Measurements from ENCODE around the gene SPATC1L.

- TF ChIP-seq CTCF (conservative IDR thresholded peaks at IDR 0.05; ENCODE audit: low read length) (no peak), EZH2phosphoT487 (IDR thresholded peaks at IDR 0.05; ENCODE audit: borderline replicate concordance, low read depth, low read length) (no peak)
Observed at GRCh38 chr21:46156678-46157077, 27.6 kb downstream of the SPATC1L start.

Data from OCI-LY7 (cell line).